ENCODE measurements around the gene TEX261.
A peak's percentile ranks its signal among the peaks of the same experiment; 100 is the strongest.

Gene TEX261

DNA sequence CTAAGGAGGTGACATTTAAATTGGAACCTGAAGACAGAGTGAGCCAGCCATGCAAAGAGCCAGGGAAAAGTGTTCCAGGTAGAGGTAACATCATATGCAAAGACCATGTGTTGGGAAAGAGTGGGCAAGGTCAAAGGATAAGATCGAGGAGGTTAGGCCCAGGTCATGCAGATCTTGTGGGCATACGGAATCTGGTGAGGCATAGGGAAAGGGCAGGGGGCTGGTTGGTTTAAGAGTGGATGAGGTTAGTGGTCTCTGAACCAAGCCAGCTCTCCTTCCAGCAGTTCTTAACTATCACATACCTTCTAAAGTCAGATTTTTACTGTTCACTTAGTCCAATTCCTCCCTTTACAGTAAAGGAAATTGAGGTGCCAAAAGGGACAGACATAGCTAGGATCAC is 13.3 kb downstream of the TEX261 start:
- DNase-seq, result no peak

DNA sequence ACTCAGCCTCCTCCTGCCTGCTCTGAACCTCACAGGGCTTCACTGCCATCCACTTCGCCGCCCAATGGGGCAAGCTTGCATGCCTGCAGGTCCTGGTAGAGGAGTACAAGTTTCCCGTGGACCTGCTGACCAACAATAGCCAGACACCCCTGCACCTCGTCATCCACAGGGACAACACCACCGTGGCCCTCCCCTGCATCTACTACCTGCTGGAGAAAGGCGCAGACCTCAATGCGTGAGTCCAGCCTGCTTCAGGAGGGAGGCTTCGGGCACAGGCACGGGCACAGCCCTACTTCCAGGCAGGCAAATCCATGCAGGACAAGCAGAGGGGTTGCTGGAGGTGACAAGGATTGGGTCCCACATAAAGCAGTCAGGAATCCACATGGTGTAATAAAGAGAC is 15.0 kb downstream of the TEX261 start:
- no peak for DNase-seq

DNA sequence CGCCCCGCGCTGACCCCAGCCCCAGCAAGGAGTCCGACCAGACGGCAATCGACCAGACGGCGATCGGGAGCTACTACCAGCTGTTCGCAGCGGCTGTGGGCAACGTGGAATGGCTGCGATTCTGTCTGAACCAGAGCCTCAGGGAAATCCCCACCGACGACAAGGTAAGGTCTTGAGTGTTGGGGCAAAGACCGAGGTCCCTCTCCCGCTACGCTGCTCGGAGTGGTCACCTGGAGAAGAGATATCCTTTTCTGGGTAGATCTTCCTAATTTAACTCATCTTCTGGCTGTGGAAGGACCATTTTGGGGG is 15.5 kb downstream of the TEX261 start:
- no peak for DNase-seq

DNA sequence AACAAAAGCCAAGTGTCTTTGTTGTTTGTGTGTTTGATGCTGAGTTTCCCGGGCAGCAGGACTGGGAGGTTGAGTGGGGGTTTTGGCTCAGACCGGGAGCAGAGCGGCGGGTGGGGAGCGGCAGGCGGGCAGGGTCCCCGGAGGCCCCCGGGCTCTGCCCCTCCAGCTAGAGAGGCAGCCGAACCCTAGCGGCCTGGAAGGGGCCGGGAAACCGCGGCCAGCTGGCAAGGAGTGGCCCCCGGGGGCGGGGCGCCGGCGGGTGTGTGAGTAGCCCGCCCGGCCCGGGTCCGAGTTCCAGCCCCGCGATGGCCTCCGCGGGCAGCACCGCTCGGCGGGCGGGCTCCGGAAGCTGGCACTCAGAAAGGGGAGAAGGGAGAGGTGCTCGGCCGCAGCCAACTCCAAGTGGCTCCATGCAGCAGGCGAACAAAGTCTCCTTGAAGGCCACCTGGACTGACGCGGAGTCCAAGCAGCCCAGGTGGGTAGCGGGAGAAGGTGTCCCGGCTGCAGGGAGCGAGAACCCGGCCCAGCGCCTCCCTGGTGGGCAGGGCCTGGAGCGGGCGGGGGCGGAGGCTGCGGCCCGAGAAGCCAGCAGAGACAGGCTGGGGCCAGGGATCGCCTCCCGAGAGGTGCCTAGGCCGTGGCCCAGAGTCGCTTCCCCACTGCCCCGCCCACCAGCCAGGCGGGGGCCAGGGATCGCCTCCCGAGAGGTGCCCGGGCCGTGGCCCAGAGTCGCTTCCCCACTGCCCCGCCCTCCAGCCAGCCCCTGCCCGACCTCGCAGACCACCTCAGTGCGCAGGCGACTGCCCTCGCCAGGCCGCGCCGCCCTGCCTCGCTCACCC is 16.1 kb downstream of the TEX261 start, which contains the start of gene ANKRD53:
ANKRD53 (plus strand) TSS at position 290 of the 839 bp plus-strand sequence; CDS start at position 306, 16 bp downstream.
- DNase-seq, result peak in 1 of 4 experiments; percentile 16

DNA sequence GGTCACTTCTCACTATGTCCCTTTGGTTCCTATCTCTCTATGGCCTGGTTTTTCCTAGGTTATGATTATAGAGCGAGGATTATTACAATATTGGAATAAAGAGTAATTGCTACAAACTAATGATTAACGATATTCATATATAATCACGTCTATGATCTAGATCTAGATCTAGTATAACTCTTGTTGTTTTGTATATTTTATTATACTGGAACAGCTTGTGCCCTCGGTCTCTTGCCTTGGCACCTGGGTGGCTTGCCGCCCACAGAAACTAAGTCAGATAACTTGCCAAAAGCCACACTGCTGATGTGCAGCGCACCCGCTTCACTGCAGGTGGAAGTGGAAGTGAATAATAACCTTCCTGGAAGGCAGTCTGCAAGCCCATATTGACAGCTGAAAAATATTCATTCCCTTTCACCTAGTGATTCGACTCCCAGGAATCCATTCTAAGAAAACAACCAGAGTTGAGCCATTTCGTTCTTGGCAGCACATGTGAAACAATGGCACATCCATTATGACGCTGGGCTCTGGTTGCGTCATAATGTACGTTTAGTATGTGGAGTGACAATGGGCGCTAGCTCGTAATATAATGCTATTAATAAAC is 17.0 kb downstream of the TEX261 start:
- DNase-seq, result no peak

DNA sequence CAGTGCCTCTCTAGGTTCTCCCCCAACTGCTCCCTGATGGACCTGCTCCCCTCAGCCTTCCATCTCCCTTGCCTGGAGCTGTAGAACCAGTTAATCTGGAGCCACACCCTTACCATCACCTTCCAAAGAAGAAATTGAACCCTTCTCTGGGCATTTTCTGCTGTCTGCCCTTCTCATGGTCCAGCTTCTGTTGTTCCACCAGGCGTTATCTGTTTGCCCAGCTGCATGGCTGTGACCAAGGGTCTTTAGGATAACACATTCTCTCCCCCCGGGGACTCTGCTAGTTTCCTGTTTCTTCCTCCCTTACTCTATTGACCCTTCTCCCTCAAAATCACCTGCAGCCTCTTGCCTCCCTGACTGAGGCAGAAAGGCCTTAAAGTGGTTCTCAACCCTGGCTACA is 19.4 kb downstream of the TEX261 start:
- DNase-seq, result no peak

DNA sequence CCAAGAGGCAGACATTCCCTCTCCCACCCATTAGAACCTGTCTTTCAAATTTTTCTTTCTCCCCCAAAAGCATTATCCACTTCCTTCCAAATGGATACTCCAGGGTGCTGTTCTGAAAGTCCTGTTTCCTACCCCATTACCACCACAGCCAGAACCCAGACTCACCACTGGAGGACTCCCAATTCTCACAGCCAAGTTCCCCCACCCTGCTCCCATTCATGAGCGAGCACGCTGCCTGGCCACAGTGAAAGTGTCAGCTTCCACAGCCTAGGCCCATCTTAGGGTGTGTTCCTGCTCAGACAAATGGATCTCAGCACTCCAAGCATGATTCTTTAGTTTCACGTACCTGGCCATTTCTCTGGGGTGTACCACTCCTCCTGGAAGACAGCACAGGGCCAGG is 20.1 kb downstream of the TEX261 start:
- DNase-seq, result no peak

DNA sequence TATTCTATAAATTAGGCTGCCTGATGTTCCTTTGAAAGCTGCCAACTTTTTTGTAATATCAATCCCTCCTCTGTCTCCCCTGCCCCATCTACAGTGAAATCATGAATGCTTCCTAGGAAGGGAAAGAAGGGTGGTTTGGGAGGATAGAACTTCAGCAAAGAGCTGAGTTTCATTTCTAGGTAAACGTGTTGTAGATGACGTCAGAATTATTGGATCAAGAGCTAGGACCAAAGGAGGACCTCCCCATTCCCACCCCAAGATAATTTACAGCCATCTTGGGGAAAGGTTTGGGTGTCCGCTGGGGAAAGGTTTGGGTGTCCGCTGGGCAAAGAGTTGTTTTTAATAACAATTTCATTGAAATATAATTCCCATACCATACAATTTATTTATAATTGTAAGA is 27.5 kb downstream of the TEX261 start:
- DNase-seq, result no peak

DNA sequence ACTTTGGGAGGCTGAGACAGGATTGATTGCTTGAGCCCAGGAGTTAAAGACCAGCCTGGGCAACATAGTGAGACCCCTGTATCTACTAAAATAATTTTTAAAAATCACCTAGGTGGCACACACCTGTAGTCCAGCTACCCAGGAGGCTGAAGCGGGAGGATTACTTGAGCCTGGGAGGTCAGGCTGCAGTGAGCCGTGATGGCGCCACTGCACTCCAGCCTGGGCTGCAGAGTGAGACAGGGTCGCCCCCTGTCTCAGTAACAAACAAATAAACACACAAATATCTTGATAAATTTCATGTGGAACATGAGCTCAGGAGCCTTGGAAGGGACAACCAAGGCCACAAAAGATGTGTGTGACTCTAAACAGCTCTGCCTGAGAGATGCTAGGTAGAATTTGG is 28.0 kb downstream of the TEX261 start:
- no peak for DNase-seq

DNA sequence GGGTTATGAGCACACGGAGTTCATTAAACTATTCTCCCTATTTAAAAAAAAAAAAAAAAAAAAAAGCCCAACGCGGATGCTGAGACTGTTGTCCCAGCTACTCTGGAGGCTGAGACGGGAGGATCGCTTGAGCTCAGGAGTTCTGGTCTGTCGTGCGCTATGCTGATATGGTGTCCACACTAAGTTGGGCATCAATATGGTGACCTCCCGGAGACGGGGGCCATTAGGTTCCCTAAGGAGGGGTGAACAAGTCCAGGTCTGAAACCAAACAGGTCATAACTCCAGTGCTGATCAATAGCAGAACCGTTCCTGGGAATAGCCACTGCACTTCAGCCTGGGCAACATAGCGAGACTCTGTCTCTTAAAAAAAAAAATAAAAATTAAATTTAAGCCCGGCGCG is 29.2 kb downstream of the TEX261 start:
- DNase-seq, result no peak

DNA sequence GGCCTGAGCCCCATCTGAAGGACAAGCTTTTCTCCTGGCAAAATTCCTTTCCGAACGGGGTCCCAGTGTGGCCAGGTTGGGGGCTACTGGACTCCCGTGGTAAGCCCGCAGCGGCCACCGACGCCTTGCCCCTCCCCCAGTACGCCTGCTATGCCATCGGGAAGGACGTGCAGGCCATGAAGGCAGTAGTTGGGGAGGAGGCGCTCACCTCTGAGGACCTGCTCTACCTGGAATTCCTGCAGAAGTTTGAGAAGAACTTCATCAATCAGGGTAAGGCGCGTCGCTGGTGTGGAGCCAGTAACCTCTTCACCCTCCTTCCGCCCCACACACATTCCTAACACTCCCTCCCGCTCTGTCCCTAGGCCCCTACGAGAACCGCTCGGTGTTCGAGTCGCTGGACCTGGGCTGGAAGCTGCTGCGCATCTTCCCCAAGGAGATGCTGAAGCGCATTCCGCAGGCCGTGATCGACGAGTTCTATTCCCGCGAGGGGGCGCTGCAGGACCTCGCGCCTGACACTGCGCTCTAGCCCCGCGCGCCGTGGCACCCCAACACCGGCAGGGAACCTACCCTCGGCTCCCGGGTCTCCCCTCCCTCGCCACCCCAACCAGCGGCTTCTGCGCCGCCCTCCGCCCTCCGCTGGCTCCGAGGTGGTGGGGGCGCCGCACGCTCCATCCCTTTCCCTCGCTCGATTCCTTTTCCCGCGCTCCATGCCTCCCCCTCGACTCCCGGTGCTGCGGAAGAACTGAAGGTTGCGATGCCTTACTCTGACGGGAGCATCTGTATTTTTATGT is 29.9 kb downstream of the TEX261 start:
- DNase-seq, result peak; percentile 57 to 79 (median 72)

DNA sequence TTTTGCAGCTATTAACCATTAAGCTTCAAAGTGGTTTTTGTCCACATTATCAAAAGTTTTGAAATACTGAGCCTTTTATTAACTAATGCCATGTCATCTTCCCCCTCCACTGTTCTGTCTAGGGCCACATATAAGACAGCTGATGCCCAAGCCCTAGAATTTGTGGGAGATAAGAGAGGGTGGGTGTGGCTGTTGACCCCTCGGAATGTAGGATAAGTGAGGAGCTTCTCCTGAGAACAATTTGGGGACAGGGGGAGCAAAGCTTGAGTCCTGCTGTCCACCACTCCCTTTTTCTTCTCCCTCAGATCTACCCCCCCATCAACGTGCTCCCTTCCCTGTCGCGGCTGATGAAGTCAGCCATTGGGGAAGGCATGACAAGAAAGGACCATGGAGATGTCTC is 30.5 kb downstream of the TEX261 start:
- DNase-seq, result no peak

DNA sequence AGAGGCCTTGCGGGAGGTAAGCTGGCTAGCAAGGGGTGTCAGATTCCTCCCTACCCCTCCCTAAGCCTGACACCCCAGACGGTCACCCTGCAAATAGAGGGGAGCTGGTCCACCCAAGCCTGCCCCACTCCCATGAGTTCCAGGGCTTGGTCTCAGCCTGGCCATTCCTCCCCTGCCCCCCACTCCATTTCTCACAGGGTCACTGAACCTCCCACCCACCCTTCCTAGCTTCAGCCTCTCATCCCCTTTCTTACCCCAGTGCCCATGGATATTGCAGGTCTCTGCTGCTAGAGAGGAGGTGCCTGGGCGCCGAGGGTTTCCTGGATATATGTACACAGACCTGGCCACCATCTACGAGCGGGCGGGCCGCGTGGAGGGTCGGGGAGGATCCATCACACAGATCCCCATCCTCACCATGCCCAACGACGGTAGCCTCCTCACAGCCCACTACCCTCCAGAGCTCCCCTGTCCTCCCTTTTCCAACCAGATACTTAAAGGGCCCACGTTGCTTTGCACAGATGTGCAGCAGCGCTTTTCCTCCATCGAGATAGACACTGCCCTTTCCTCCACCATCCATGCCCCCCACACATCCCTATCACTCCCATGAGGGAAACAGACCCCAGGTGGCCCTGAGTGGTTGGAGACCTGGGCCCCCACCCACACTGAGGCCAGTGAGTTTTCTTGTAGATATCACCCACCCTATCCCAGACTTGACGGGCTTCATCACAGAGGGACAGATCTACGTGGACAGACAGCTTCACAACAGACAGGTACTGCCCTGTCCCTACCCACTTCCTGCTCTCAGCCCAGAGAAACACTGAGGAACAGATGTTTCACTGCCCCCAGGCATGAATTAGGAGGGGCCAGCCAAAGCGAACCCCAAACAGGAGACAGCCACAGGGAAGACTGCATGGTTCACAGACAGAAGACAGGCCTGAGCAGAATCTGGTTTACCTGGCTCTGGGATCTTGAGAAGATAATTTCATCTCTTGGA is 31.5 kb downstream of the TEX261 start:
- no peak for DNase-seq

DNA sequence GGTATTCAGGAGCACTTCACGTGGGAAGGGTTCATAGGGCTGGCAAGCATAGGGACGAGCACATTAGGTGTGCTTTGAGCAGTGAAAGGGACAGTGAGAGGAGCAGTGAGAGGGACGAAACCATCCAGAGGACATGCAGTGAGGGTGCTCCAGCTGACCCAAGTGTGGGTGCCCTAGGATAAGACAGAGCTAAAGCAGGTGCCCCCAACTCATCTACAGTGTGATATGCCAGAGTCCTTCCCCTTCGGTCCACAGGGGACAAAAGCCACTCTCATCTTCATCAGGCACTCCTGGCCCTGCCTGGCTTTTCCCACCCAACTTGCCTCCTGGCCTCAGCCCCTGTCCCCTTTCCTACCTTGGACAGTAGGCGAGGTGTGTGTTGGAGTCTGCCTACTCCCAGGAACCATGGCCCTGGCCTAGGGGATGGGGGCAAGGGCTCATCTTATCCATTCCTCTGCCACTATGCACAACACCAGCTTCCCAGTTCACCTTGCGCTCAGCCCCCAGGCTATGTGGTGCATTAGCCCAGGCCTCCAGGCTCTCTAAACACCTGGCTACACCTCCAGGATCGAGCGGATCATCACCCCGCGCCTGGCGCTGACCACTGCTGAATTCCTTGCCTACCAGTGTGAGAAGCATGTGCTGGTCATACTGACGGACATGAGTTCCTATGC is 32.3 kb downstream of the TEX261 start:
- DNase-seq, result no peak

DNA sequence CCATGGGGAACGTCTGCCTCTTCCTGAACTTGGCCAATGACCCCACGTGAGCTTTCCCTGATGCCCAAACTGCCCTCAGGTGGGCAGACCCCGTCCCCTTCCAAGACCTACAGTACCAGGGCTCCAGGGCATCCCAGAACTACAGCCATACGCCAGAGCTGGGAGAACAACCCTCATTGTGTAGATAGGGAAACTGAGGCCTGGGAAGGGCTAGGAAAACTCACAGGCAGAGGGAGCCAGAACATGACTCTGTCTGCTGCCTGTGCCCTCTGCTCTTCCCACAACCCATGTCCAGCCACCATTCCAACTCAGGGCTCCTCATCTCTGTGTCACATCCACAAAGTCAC is 33.1 kb downstream of the TEX261 start:
- DNase-seq, result no peak

DNA sequence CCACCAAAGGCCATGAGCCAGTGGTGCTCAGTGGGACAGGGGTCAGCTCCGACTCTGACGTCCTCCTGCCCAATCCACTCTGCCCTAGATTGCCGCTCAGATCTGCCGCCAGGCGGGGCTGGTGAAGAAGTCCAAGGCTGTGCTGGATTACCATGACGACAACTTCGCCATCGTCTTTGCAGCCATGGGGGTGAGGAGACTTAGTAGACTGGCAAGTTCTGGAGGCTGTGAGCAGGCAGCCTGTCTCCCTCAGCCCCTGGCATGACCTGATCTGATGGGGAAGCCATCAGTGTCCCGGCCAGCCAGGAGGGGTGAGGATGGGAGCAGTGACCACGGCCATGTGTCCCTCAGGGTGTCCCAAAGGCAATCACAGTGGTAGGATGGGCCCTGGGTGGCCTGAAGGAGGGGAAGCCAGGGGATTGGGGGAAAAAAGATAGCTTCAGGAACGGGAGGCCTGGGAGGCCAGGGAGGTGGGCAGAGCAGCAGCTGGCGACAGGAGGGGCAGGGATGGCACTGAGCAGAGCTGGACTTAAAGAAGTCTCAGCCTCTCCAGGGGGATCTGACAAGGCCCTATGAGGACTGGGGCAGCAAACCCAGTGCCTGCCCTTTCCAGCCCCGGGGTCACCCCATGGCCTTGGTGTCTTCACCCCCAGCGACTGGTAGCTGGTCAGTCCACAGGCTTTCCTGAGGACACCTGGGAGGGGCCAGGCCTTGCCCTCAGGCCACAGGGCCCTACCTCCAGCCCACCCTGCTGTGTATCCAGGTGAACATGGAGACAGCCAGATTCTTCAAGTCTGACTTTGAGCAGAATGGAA is 33.6 kb downstream of the TEX261 start:
- DNase-seq, result no peak

DNA sequence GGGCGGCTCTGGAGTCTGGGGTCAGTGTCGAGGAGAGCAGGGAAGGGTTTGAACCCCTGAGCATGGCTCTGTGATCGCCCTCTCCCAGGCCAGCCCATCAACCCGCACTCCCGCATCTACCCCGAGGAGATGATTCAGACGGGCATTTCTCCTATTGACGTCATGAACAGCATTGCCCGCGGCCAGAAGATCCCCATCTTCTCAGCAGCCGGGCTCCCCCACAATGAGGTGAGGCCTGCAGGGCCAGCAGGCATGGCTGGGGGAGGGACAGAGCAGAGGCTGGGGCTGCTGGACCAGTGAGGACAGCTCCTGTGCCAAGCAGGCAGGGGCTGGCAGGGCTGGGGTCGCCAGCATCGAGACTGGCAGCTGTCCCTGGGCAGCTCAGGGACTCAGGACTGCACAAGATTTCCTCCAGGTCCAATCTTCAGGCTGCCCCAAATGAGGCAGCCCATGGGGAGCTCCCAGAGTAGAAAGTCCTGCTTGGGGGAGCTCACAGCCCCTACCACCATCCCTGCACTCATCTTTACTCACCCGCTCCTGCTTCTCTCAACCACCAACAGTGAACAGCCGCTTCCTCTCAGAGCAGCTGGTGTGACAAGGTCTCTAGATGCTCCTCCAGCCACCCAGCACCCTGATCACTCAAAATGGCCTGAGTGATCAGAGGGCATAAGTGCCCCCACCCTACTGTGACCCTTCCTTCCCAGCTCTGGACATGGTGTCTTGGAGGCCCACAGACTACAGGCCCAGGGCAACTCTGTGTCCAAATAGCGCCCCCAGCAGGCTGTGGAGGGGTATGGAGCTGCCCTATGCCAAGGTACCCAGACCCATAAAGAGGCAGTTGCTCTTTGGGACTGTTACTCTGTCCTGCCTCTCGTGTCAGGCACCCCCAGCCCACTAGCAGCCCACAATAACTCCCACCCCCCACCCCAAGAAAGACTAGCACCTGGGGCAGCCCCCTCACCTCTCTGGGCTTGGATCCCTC is 34.5 kb downstream of the TEX261 start:
- no peak for DNase-seq

DNA sequence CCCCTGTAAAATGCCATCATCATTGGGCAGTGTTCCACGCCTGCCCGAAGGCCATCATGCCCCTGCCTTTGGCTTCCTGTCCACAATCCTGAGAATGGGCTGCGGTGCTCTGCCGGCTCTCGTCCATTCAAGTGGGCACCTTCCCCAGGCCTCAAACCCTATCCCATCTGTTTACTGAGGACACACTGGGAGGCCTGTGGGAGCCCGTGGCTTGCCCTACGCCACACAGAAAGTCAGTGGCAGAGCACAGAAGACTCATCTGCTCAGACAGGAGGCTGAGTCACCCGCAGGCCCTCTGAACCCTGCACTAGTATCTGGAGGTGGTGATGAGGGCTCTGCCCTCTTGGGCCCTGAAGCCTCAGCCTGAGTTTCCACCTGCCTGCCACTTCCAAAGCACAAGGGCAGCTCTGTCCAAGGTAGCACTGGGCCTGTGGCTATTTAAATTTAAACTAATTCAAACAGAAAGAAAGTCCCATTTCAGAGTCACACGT is 35.4 kb downstream of the TEX261 start:
- DNase-seq, result no peak

DNA sequence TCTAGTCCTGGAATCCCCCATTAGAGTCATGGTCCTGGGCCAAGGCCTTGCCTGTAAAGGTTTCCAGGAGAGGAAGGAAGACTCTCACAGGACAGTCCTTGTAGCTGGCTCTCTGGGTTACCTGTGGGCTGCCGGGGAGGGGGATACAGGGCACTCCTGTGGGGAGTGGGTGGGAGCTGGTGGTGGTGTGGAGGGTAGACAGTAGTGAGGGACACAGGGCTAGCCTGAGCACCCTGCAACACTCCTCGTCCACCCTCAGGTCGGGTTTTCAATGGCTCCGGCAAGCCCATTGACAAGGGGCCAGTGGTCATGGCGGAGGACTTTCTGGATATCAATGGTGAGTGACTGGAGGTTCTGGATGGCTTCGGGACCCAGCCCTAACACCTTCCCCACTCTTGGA is 35.9 kb downstream of the TEX261 start:
- DNase-seq, result no peak

DNA sequence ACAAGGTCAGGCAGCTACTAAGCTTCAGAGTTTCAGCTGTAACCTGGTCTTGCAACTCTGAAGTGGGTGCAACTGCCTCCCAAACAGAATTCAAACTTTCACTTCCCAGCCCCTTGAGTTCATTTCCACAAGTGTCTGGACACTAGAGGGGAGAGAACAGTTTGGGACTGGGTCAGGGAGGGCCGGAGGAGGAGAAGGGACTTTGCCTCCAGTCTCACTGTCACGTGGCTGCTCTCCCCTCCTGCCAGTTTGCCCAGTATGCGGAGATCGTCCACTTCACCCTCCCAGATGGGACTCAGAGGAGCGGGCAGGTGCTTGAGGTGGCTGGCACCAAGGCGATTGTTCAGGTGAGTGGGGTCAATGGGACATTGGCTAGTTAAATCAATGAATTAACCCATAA is 36.9 kb downstream of the TEX261 start:
- no peak for DNase-seq

All from activated naive CD4-positive, alpha-beta T cell (primary cell).